HepG2 (cell line): ENCODE measurements around the gene GAGE10. TPM values are rescaled to one million over a fixed set of nuclear protein-coding genes. Genes with fewer than 3 reads are reported as not detected.
A peak's percentile ranks its signal among the peaks of the same experiment; 100 is the strongest.

ENCODE experiments used
- ATAC-seq: fragments of 200-7000 bp; cut with Tn5 transposase; 3 replicates; pipeline ENCODE4 v1.9.1; 2020; ENCODE audit warnings: mild to moderate bottlenecking, moderate library complexity
- BruUV-seq: library from RNA; stranded (reverse); fragments of 400-500 nt; replicated peaks from 2 replicates; lab custom pipeline; 2021; lab: Mats Ljungman, UMichigan
- CTCF ChIA-PET: fragments of 300-600 bp; formaldehyde crosslinking; extraction: SDS; loops from one replicate; lab custom pipeline; 2021; ENCODE audit warnings: low total read pairs, inconsistent platforms, low intra/inter-chr PET ratio; lab: Yijun Ruan, JAX
- POLR2A ChIA-PET: fragments of 350-600 bp; sonication (Branson Sonifier 250); formaldehyde crosslinking; loops from one replicate; lab custom pipeline; 2020; ENCODE audit warnings: antibody characterized with exemption, inconsistent platforms; lab: Yijun Ruan, JAX
- DNase-seq: peaks from one replicate; pipeline ENCODE4 v3.0.0-alpha.2; 2015; ENCODE audit warnings: low spot score
- FAIRE-seq: peaks from 3 replicates; lab custom pipeline; 2011; peaks lifted over from hg19 to GRCh38; lab: Jason Lieb, UNC
- H2AFZ ChIP-seq: one replicate; pipeline ENCODE4 v1.6.1; 2011; ENCODE audit warnings: low read length, inconsistent platforms
- H3K27ac ChIP-seq: fragments of 300-600 bp; 3 replicates; pipeline ENCODE4 v1.8.0; 2011; ENCODE audit warnings: mixed run types, mild to moderate bottlenecking, mixed read lengths, low read length, inconsistent platforms; ENCODE audit not compliant: insufficient read depth; ENCODE audit errors: extremely low read length
- H3K27me3 ChIP-seq, 2 experiments: fragments of 200-600 bp in 1 of 2; 2 replicates in 1 of 2; 3 replicates in 1 of 2; pipeline versions ENCODE4 v1.6.0 to v1.8.0; 2011; ENCODE audit warnings: low read length in 2 of 2, mild to moderate bottlenecking in 2 of 2, moderate library complexity in 2 of 2, inconsistent platforms in 1 of 2; ENCODE audit not compliant: insufficient read depth in 2 of 2, control insufficient read depth in 1 of 2
- H3K36me3 ChIP-seq, 2 experiments: fragments of 200-600 bp in 1 of 2; replicated peaks in 1 of 2; 2 replicates in 1 of 2; 3 replicates in 1 of 2; pipeline versions ENCODE4 v1.5.1 to v1.8.0; 2011; ENCODE audit warnings: low read length in 2 of 2, inconsistent platforms in 1 of 2; ENCODE audit not compliant: insufficient read depth in 2 of 2, control insufficient read depth in 1 of 2
- H3K4me1 ChIP-seq: 2 replicates; pipeline ENCODE4 v1.5.1; 2012; ENCODE audit warnings: low read length, inconsistent platforms; ENCODE audit not compliant: insufficient read depth
- H3K4me2 ChIP-seq: 2 replicates; pipeline ENCODE4 v1.6.0; 2011; ENCODE audit warnings: low read depth, low read length, inconsistent platforms
- H3K4me3 ChIP-seq, 3 experiments: fragments of 200-600 bp in 1 of 3; sonication (generic), shearing (Covaris generic) in 1 of 3; replicated peaks in 1 of 3; 2 replicates each; pipeline ENCODE4 v1.5.1; 2011 to 2016; ENCODE audit warnings: low read length in 3 of 3, inconsistent platforms in 2 of 3, low read depth in 2 of 3, mild to moderate bottlenecking in 2 of 3, control low read depth in 1 of 3, mixed read lengths in 1 of 3; ENCODE audit not compliant: insufficient read depth in 1 of 3
- H3K79me2 ChIP-seq: one replicate; pipeline ENCODE4 v1.6.1; 2011; ENCODE audit warnings: low read length, inconsistent platforms; ENCODE audit not compliant: insufficient read depth
- H3K9ac ChIP-seq: 2 replicates; pipeline ENCODE4 v1.6.0; 2011; ENCODE audit warnings: mild to moderate bottlenecking, low read depth, low read length, inconsistent platforms; ENCODE audit not compliant: insufficient read depth
- H3K9me3 ChIP-seq: 2 replicates; pipeline ENCODE4 v1.5.1; 2012; ENCODE audit warnings: mild to moderate bottlenecking, low read length
- H4K20me1 ChIP-seq: 2 replicates; pipeline ENCODE4 v1.6.0; 2011; ENCODE audit warnings: inconsistent platforms, mild to moderate bottlenecking, low read length, moderate library complexity; ENCODE audit not compliant: insufficient read depth
- CBX5 ChIP-seq: sonication (generic); formaldehyde crosslinking; IDR thresholded peaks from 2 replicates; pipeline ENCODE4 v1.4.0; 2020; ENCODE audit warnings: missing genetic modification reagents, borderline replicate concordance
- CTCF ChIP-seq: sonication (generic); formaldehyde crosslinking; IDR thresholded peaks from 2 replicates; pipeline ENCODE4 v1.5.0; 2020; ENCODE audit warnings: mild to moderate bottlenecking, missing genetic modification reagents, moderate library complexity
- RFX3 ChIP-seq: IDR thresholded peaks from 2 replicates; pipeline ENCODE4 v1.6.1; 2016; ENCODE audit warnings: missing biosample characterization, missing genetic modification reagents
- RNF2 ChIP-seq: fragments of 450-650 bp; conservative IDR thresholded peaks from 2 replicates; pipeline ENCODE4 v1.6.1; 2016; ENCODE audit warnings: low read depth
- SMYD3 ChIP-seq: sonication (generic); formaldehyde crosslinking; IDR thresholded peaks from 2 replicates; pipeline ENCODE4 v1.8.1; 2023; ENCODE audit warnings: mild to moderate bottlenecking, missing genetic modification reagents
- STAG1 ChIP-seq: sonication (generic); formaldehyde crosslinking; IDR thresholded peaks from 2 replicates; pipeline ENCODE4 v1.4.0; 2020; ENCODE audit warnings: missing genetic modification reagents
- ZNF20 ChIP-seq: sonication (generic); formaldehyde crosslinking; IDR thresholded peaks from 2 replicates; pipeline ENCODE4 v1.4.0; 2020; ENCODE audit warnings: mild to moderate bottlenecking, moderate library complexity, missing genetic modification reagents
- ZNF251 ChIP-seq: sonication (generic); formaldehyde crosslinking; IDR thresholded peaks from 2 replicates; pipeline ENCODE4 v1.9.0; 2021; ENCODE audit warnings: mild to moderate bottlenecking, missing genetic modification reagents
- WGBS: methylation state at CpG from one replicate; pipeline ENCODE4 v1.1.6; 2017; ENCODE audit warnings: low lambda C conversion rate; 5-methylcytosine and 5-hydroxymethylcytosine counted together
- in situ Hi-C: cut with HindIII; loops from 2 replicates; pipeline ENCODE4 v1.10.0; 2017; ENCODE audit warnings: low pct_unique_long_range_greater_than_20kb; ENCODE audit not compliant: extremely low pct_ligation_motif_present
- intact Hi-C: fragments of 100-400 bp; cut with micrococcal nuclease; formaldehyde crosslinking; loops from one replicate; pipeline ENCODE4 v1.10.0; 2022; ENCODE audit not compliant: unreplicated experiment
- polyA plus RNA-seq, 8 experiments: library from polyadenylated mRNA; depleted of rRNA in 3 of 8; stranded (reverse) in 7 of 8; unstranded in 1 of 8; fragments of >200 nt; fragmentation: Illumina TruSeq in 4 of 8; extraction: Trizol in 4 of 8; gene quantifications; 2 replicates each; pipeline versions ENCODE4 v1.2.1 to v1.2.3, GENCODE V29; 2011 to 2016; ENCODE audit warnings: low read depth in 4 of 8, missing spikeins in 1 of 8, mixed read lengths in 1 of 8; ENCODE audit not compliant: insufficient read depth in 1 of 8
- total RNA-seq, 5 experiments: library from RNA; depleted of rRNA; stranded (reverse); fragments of >200 nt; fragmentation: Illumina TruSeq; extraction: Trizol; gene quantifications; 2 replicates each; pipeline ENCODE4 v1.2.3, GENCODE V29; 2016; ENCODE audit warnings: low read depth in 1 of 5
- TF ChIP-seq, protein P1 (sequence below): sonication (generic); formaldehyde crosslinking; IDR thresholded peaks from 2 replicates; pipeline ENCODE4 v1.9.0; 2022; ENCODE audit warnings: missing genetic modification reagents, mild to moderate bottlenecking, borderline replicate concordance

The GAGE10 gene
- total and polyA plus RNA-seq, 2 of the 13 experiments (the other 11 are each of a cell fraction or from before 2014, with no cell fraction given), result not detected

- intact Hi-C loops, result no loop called here
- no peaks in the 10 kb centered on the region for H3K36me3 ChIP-seq
- no peak for FAIRE-seq
- 12% methylated on average over 3 of the region's 3 CpGs for WGBS
- no peaks in the 10 kb centered on the region; a peak in 1 of 5 replicates for H3K27me3 ChIP-seq
- POLR2A ChIA-PET, result no interaction called here
- TF ChIP-seq CBX5 (no peak), ZNF251 (CRISPR knock-in tag) (no peak), SMYD3 (CRISPR knock-in tag) (no peak)
- TF ChIP-seq, protein P1, sequence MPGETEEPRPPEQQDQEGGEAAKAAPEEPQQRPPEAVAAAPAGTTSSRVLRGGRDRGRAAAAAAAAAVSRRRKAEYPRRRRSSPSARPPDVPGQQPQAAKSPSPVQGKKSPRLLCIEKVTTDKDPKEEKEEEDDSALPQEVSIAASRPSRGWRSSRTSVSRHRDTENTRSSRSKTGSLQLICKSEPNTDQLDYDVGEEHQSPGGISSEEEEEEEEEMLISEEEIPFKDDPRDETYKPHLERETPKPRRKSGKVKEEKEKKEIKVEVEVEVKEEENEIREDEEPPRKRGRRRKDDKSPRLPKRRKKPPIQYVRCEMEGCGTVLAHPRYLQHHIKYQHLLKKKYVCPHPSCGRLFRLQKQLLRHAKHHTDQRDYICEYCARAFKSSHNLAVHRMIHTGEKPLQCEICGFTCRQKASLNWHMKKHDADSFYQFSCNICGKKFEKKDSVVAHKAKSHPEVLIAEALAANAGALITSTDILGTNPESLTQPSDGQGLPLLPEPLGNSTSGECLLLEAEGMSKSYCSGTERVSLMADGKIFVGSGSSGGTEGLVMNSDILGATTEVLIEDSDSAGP (CRISPR knock-in tag), result no peak
- TF ChIP-seq, all 625 proteins: peak for 0
- no peak overlapping the region for H3K27ac ChIP-seq
- H3K4me1 ChIP-seq, result peaks cover 10% of the 10 kb centered on the region
- H3K4me2 ChIP-seq, result no peak overlapping the region
- no peaks in the 10 kb centered on the region for H4K20me1 ChIP-seq
- ATAC-seq, result no peak
- BruUV-seq, result no TSS peak
- no peaks in the 10 kb centered on the region for H3K9me3 ChIP-seq
- CTCF ChIA-PET, result no interaction called here
- no peak overlapping the region for H3K4me3 ChIP-seq
- H3K79me2 ChIP-seq, result no peaks in the 10 kb centered on the region
- no peak overlapping the region for H2AFZ ChIP-seq
- no peak for DNase-seq
- H3K9ac ChIP-seq, result no peak overlapping the region
- in situ Hi-C loops, result no loop called here
Measured at GRCh38 chrX:49278081-49278480, 25.4 kb upstream of the GAGE10 start.

- POLR2A ChIA-PET, result no interaction called here
- Histone ChIP-seq H3K27ac (no peak overlapping the region), H4K20me1 (no peaks in the 10 kb centered on the region), H2AFZ (no peak overlapping the region), H3K9me3 (no peaks in the 10 kb centered on the region), H3K27me3 (no peaks in the 10 kb centered on the region; a peak in 1 of 5 replicates), H3K4me1 (peaks cover 6% of the 10 kb centered on the region), H3K36me3 (no peaks in the 10 kb centered on the region), H3K4me3 (no peak overlapping the region), H3K79me2 (no peaks in the 10 kb centered on the region), H3K4me2 (peak overlapping the region; percentile 32; the same call in 1 of the 2 replicates), H3K9ac (no peak overlapping the region)
- CTCF ChIA-PET, result interaction anchor here (1.0 kb wide), 1 partner anchor 90 kb away, joined by 5 read pairs; no protein-coding TSS in a partner anchor
- FAIRE-seq (peak; percentile 68), DNase-seq (no peak), ATAC-seq (peak; percentile 70)
- in situ Hi-C loops (no loop called here), intact Hi-C loops (no loop called here)
- no peak for TF ChIP-seq RFX3 (CRISPR knock-in tag)
- TF ChIP-seq CTCF, result peak; percentile 52
- no peak for TF ChIP-seq ZNF20
- TF ChIP-seq RNF2, result no peak
- TF ChIP-seq STAG1 (CRISPR knock-in tag), result peak; percentile 40
- 18% methylated on average over 11 of the region's 11 CpGs for WGBS
- BruUV-seq, result no TSS peak
Measured at GRCh38 chrX:49282647-49283011, 20.8 kb upstream of the GAGE10 start.
